Measurements from ENCODE around the gene MYB.
"Not testable (repeated sequence)": the region's sequence is repeated elsewhere in the genome, so short reads cannot be mapped to it uniquely, and the experiment has no call there.

The MYB gene

DNA sequence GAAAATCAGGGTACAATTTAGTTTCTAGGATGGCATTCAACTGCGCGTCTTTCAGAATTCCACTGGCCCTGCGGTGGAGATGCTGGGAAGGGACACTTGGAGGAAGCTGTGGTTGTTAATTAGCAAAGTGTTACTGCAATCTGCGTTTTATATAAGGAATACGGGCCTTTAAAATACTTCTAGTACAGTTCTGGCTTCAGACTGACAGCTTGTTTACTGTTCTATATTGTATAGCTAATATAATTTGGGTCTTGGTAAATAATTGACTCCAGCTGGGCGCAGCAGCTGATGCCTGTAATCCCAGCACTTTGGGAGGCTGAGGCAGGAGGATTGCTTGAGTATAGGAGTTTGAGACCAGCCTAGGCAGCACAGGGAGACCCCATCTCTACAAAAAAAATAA, 63.7 kb downstream of the MYB start:
- ChIA-PET CTCF (no interaction called here), POLR2A (no interaction called here)
- TF ChIP-seq, protein P1, sequence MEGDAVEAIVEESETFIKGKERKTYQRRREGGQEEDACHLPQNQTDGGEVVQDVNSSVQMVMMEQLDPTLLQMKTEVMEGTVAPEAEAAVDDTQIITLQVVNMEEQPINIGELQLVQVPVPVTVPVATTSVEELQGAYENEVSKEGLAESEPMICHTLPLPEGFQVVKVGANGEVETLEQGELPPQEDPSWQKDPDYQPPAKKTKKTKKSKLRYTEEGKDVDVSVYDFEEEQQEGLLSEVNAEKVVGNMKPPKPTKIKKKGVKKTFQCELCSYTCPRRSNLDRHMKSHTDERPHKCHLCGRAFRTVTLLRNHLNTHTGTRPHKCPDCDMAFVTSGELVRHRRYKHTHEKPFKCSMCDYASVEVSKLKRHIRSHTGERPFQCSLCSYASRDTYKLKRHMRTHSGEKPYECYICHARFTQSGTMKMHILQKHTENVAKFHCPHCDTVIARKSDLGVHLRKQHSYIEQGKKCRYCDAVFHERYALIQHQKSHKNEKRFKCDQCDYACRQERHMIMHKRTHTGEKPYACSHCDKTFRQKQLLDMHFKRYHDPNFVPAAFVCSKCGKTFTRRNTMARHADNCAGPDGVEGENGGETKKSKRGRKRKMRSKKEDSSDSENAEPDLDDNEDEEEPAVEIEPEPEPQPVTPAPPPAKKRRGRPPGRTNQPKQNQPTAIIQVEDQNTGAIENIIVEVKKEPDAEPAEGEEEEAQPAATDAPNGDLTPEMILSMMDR (IDR thresholded peaks at IDR 0.05; ENCODE audit: control extremely low read depth, extremely low read depth, low read depth, missing control alignments), result no peak
- no peak for DNase-seq (ENCODE audit: extremely low spot score)

DNA sequence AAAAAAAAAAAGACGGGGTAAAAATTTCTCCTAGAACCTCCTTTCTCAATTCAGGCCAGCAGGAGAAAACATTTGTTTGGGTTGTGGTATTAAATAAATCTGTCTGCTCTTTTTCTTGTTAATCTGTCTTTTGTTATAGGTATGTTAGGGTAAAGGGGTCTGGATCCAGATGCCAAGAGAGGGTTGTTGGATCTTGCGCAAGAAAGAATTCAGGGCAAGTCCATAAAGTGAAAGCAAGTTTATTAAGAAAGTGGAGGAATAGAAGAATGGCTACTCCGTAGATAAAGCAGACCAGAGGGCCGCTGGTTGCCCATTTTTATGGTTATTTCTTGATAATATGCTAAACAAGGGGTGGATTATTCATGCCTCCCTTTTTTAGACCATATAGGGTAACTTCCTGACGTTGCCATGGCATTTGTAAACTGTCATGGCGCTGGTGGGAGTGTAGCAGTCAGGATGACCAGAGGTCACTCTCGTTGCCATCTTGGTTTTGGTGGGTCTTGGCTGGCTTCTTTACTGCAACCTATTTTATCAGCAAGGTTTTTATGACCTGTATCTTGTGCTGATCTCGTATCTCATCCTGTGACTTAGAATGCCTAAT, 65.4 kb downstream of the MYB start:
- DNase-seq (ENCODE audit: extremely low spot score); POLR2A ChIA-PET; CTCF ChIA-PET: not testable (repeated sequence)

DNA sequence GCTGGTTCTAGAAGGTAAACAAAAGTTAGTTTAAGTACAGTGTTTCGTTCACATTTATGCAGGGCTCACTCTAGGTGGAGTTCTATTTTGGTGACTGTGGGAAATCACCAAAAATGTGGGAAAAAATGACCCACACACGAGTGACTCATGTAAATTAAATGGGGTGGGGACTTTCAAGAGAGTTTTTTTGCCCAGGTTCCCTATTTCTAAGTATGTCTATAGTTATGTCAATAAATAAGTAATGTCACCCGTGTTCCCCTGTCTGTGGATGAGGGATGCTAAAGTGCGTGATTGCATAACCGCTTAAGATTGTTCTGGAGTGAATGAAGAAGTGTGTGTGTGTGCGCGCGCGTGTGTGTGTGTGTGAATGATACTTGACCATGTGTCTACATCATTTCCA, 69.1 kb downstream of the MYB start:
- ChIA-PET CTCF (interaction anchor here (1.0 to 1.1 kb wide), 2 partner anchors 11 to 13 kb away, joined by 3 read pairs; no protein-coding TSS in a partner anchor), POLR2A (no interaction called here)
- no peak for DNase-seq (ENCODE audit: extremely low spot score)
- TF ChIP-seq, protein P1 (IDR thresholded peaks at IDR 0.05; ENCODE audit: control extremely low read depth, extremely low read depth, low read depth, missing control alignments), result no peak

DNA sequence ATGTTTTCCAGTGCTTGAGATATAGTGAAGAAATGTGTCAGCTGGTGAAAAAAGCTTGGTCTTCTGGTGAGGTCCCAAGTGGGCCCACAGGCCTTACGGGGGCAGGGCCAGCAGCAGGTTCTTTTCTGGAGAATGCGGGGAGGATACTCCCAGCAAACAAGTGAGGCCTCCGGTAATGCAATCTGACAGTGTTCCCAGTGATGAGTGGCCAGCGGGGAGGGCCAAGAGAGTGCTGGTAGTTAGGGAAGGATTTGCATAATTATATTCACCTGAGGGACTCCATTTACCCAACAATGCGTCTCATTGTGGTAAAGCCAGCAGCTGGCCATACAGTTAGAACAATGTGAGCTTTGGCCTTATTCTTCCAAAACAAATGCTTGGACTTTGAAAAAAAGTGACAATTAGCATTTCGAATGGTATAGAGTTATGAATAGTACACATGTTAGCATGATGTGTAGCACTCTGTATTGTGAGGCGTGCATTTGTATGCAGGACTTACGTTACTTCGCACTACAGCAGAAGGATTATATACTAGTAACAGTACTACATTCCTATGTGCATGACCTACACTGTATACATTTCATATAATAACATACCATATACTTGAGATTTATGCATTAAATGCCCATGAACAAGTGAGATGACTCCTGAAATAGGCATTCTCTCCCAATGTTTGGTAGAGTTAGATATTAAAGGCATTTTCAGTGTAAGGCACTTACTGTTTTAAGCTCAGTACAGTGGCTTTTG, 69.8 kb downstream of the MYB start:
- DNase-seq (ENCODE audit: extremely low spot score), result no peak
- CTCF ChIA-PET, result interaction anchor here (1.0 to 1.1 kb wide), 2 partner anchors 11 to 12 kb away, joined by 3 read pairs; no protein-coding TSS in a partner anchor
- TF ChIP-seq, protein P1 (IDR thresholded peaks at IDR 0.05; ENCODE audit: control extremely low read depth, extremely low read depth, low read depth, missing control alignments), result no peak
- POLR2A ChIA-PET, result no interaction called here

DNA sequence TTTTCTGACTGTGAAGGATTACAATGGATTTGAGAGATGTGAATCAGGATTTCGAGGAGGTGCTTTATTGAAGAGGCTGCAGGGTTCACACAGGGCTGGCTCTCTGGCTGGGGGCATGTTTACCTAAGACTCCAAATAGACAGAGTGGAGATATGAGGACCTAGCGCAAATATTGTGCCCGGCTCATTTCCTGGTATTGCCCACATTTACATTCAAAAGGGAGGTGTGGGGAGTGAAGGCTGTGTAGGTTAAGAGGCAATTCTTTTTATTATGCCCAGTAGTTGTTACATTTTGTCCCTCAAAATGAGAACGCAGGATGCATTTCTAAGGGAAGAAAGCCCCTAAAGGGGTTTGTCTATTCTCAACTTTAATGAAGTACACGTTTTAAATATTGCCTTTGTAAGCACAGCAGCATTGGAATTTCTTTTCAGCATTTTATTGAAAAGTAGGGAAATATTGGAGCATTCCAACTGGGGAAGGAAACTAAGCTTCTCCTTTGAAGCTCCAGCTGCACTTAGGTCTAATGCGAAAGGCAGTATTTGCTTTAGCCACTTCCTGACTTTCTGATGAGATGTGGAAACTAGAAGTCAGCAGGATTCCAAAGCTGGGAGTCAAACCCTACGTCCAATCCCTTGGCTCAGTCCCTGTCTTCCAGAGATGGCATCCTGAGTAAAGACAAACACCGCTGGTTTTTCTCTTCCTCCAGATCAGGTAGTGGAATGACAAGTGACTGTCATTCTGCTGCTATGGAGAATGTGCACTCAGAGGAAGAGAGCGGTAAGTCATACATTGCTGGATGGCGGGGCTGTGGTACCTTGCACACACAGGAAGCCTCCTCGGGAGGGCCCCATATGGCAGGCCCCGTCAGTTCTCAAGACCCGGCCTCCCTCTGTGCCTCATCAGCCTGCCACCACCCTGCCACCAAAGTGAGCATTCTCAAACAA, 70.7 kb downstream of the MYB start:
- ChIA-PET POLR2A (no interaction called here), CTCF (interaction anchor here (1.0 kb wide), 1 partner anchor 10 kb away, joined by 3 read pairs; no protein-coding TSS in a partner anchor)
- TF ChIP-seq, protein P1 (IDR thresholded peaks at IDR 0.05; ENCODE audit: control extremely low read depth, extremely low read depth, low read depth, missing control alignments), result no peak
- DNase-seq (ENCODE audit: extremely low spot score), result no peak

DNA sequence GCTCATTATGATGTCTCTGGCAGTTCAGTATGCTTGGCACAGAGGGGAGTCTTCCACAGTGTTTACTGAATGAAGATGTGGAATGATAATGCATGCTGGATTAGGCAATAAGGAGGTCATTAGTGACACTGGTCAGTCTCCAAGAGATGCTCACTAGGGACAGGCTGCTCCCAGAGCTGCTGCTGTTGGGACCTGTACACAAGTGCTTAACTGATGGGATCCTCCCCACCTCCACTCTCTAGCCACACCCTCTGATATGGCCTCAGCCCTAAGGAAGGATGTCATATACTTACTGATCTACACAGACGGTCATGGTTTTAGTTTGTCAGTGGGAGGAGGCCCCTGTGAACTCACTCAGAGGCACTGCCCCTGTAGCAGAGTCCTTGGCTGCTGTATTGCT, 73.4 kb downstream of the MYB start:
- DNase-seq (ENCODE audit: extremely low spot score), result no peak
- POLR2A ChIA-PET, result no interaction called here
- CTCF ChIA-PET, result no interaction called here
- TF ChIP-seq, protein P1 (IDR thresholded peaks at IDR 0.05; ENCODE audit: control extremely low read depth, extremely low read depth, low read depth, missing control alignments), result no peak

All from GM10248 (cell line).